GM18511 (cell line): ENCODE data around the gene COL28A1.
"Not testable (repeated sequence)": the region's sequence is repeated elsewhere in the genome, so short reads cannot be mapped to it uniquely, and the experiment has no call there.

Source experiments
- ATAC-seq: cut with Tn5 transposase; IDR thresholded peaks from one replicate; pipeline ENCODE4 v1.9.1; 2021; ENCODE audit warnings: mild to moderate bottlenecking, moderate library complexity; ENCODE audit not compliant: unreplicated experiment

The COL28A1 gene

GRCh38 chr7:7476381-7476780 is 59.3 kb downstream of the COL28A1 start:
- ATAC-seq = no peak

- no peak for ATAC-seq
Measured at GRCh38 chr7:7475601-7476000, 60.1 kb downstream of the COL28A1 start.

- no peak for ATAC-seq
Measured at GRCh38 chr7:7474436-7474835, 61.2 kb downstream of the COL28A1 start.

- not testable (repeated sequence) for ATAC-seq
Measured at GRCh38 chr7:7464991-7465765, 70.5 kb downstream of the COL28A1 start.

- no peak for ATAC-seq
Measured at GRCh38 chr7:7454000-7454399, 81.7 kb downstream of the COL28A1 start.

- ATAC-seq = no peak
Measured at GRCh38 chr7:7452652-7453051, 83.0 kb downstream of the COL28A1 start.

- ATAC-seq = no peak
Measured at GRCh38 chr7:7452119-7452518, 83.6 kb downstream of the COL28A1 start.

- ATAC-seq = no peak
Measured at GRCh38 chr7:7449055-7449454, 86.6 kb downstream of the COL28A1 start.

GRCh38 chr7:7446616-7447015 is 89.1 kb downstream of the COL28A1 start:
- ATAC-seq = no peak

- ATAC-seq = no peak
Measured at GRCh38 chr7:7443806-7444350, 91.8 kb downstream of the COL28A1 start.

GRCh38 chr7:7439564-7439963 is 96.1 kb downstream of the COL28A1 start:
- no peak for ATAC-seq

- no peak for ATAC-seq
Measured at GRCh38 chr7:7438851-7439250, 96.8 kb downstream of the COL28A1 start.

GRCh38 chr7:7435978-7436377 is 99.7 kb downstream of the COL28A1 start:
- ATAC-seq = no peak

- no peak for ATAC-seq
Measured at GRCh38 chr7:7434329-7434728, 101.3 kb downstream of the COL28A1 start.

GRCh38 chr7:7433811-7434210 is 101.9 kb downstream of the COL28A1 start:
- no peak for ATAC-seq

- ATAC-seq = no peak
Measured at GRCh38 chr7:7432979-7433378, 102.7 kb downstream of the COL28A1 start.

- ATAC-seq = no peak
Measured at GRCh38 chr7:7428806-7429205, 106.9 kb downstream of the COL28A1 start.

GRCh38 chr7:7427363-7427762 is 108.3 kb downstream of the COL28A1 start:
- no peak for ATAC-seq

- ATAC-seq = no peak
Measured at GRCh38 chr7:7426676-7427075, 109.0 kb downstream of the COL28A1 start.

GRCh38 chr7:7425321-7425720 is 110.4 kb downstream of the COL28A1 start:
- no peak for ATAC-seq

- peak; percentile 92 for ATAC-seq
Measured at GRCh38 chr7:7424151-7424873, 111.4 kb downstream of the COL28A1 start.

- no peak for ATAC-seq
Measured at GRCh38 chr7:7422641-7423040, 113.0 kb downstream of the COL28A1 start.
